ENCODE results near the gene PHACTR4. TPM values are rescaled to one million over a fixed set of nuclear protein-coding genes. Genes with fewer than 3 reads are reported as not detected.
"Not testable (repeated sequence)": the region's sequence is repeated elsewhere in the genome, so short reads cannot be mapped to it uniquely, and the experiment has no call there.

Gene PHACTR4
- total and polyA plus RNA-seq, 2 experiments from 2014 or later, result 14.8 to 27.1 TPM

- no peak for DNase-seq (ENCODE audit: low read depth in 1 of 2, low spot score in 1 of 2)
- no peak overlapping the region for H3K27ac ChIP-seq
Measured at GRCh38 chr1:28374297-28374696, 4.8 kb downstream of the PHACTR4 start.

GRCh38 chr1:28375598-28375997, 6.1 kb downstream of the PHACTR4 start:
- H3K4me3 ChIP-seq; H3K36me3 ChIP-seq; DNase-seq (ENCODE audit: low read depth in 1 of 2, low spot score in 1 of 2); H3K27me3 ChIP-seq; H3K4me1 ChIP-seq (ENCODE audit: low read depth); H3K27ac ChIP-seq; H3K9me3 ChIP-seq (ENCODE audit: low read depth): not testable (repeated sequence)

More at GRCh38 chr1:28374297-28374696, 4.8 kb downstream of the PHACTR4 start:
- no peaks in the 10 kb centered on the region for H3K27me3 ChIP-seq
- TF ChIP-seq CTCF (IDR thresholded peaks at IDR 0.05; ENCODE audit: low read depth, low read length), result no peak
- H3K4me3 ChIP-seq, result no peak overlapping the region
- H3K36me3 ChIP-seq, result no peaks in the 10 kb centered on the region
- H3K4me1 ChIP-seq (ENCODE audit: low read depth), result no peaks in the 10 kb centered on the region
- H3K9me3 ChIP-seq (ENCODE audit: low read depth), result no peaks in the 10 kb centered on the region

- H3K4me1 ChIP-seq (ENCODE audit: low read depth); H3K27me3 ChIP-seq; H3K27ac ChIP-seq; DNase-seq (ENCODE audit: low read depth in 1 of 2, low spot score in 1 of 2); H3K4me3 ChIP-seq; H3K9me3 ChIP-seq (ENCODE audit: low read depth); H3K36me3 ChIP-seq: not testable (repeated sequence)
Measured at GRCh38 chr1:28376195-28376594, 6.7 kb downstream of the PHACTR4 start.

- H3K4me1 ChIP-seq (ENCODE audit: low read depth), result no peaks in the 10 kb centered on the region
- no peak overlapping the region for H3K4me3 ChIP-seq
- no peaks in the 10 kb centered on the region for H3K9me3 ChIP-seq (ENCODE audit: low read depth)
- DNase-seq (ENCODE audit: low read depth in 1 of 2, low spot score in 1 of 2), result no peak
- H3K27me3 ChIP-seq, result no peaks in the 10 kb centered on the region
- no peaks in the 10 kb centered on the region for H3K36me3 ChIP-seq
- TF ChIP-seq CTCF (IDR thresholded peaks at IDR 0.05; ENCODE audit: low read depth, low read length), result no peak
- H3K27ac ChIP-seq, result no peak overlapping the region
Measured at GRCh38 chr1:28378906-28379305, 9.4 kb downstream of the PHACTR4 start.

GRCh38 chr1:28380394-28380793, 10.9 kb downstream of the PHACTR4 start:
- TF ChIP-seq CTCF (IDR thresholded peaks at IDR 0.05; ENCODE audit: low read depth, low read length), result no peak
- H3K4me3 ChIP-seq, result no peak overlapping the region
- no peak overlapping the region for H3K27ac ChIP-seq
- no peaks in the 10 kb centered on the region for H3K36me3 ChIP-seq
- no peaks in the 10 kb centered on the region for H3K9me3 ChIP-seq (ENCODE audit: low read depth)
- no peaks in the 10 kb centered on the region for H3K4me1 ChIP-seq (ENCODE audit: low read depth)
- no peaks in the 10 kb centered on the region for H3K27me3 ChIP-seq
- no peak for DNase-seq (ENCODE audit: low read depth in 1 of 2, low spot score in 1 of 2)

GRCh38 chr1:28383785-28384184, 14.2 kb downstream of the PHACTR4 start:
- not testable (repeated sequence) for H3K4me1 ChIP-seq (ENCODE audit: low read depth); H3K36me3 ChIP-seq; H3K27ac ChIP-seq; DNase-seq (ENCODE audit: low read depth in 1 of 2, low spot score in 1 of 2); H3K9me3 ChIP-seq (ENCODE audit: low read depth); H3K27me3 ChIP-seq; H3K4me3 ChIP-seq

GRCh38 chr1:28392027-28392652, 22.6 kb downstream of the PHACTR4 start:
- peak in 1 of 2 donors; percentile 96 for DNase-seq (ENCODE audit: low read depth in 1 of 2, low spot score in 1 of 2)
- no peak for TF ChIP-seq CTCF (IDR thresholded peaks at IDR 0.05; ENCODE audit: low read depth, low read length)
- Histone ChIP-seq H3K9me3 (ENCODE audit: low read depth) (no peaks in the 10 kb centered on the region), H3K36me3 (no peaks in the 10 kb centered on the region), H3K4me3 (no peak overlapping the region), H3K27ac (no peak overlapping the region), H3K27me3 (no peaks in the 10 kb centered on the region), H3K4me1 (ENCODE audit: low read depth) (no peaks in the 10 kb centered on the region)
